ENCODE data around the gene MTA2. TPM values are rescaled to one million over a fixed set of nuclear protein-coding genes. Genes with fewer than 3 reads are reported as not detected.

Gene MTA2
- polyA plus RNA-seq, 2 of the 4 experiments (the other 2 are of a cell fraction) = 21.8 to 85.0 TPM

GRCh38 chr11:62610814-62611704 is 9.4 kb upstream of the MTA2 start (continued):
- TF ChIP-seq E2F6 (IDR thresholded peaks at IDR 0.05; ENCODE audit: borderline replicate concordance, low read depth) (no peak), BCL3 (IDR thresholded peaks at IDR 0.05) (no peak), FOXS1 (CRISPR knock-in tag; IDR thresholded peaks at IDR 0.05) (no peak), RCOR1 (IDR thresholded peaks at IDR 0.05; ENCODE audit: low read depth, low read length) (no peak), ESRRA (IDR thresholded peaks at IDR 0.05; ENCODE audit: borderline replicate concordance, low read length) (no peak)

GRCh38 chr11:62610403-62610802 is 8.7 kb upstream of the MTA2 start:
- CTCF ChIA-PET = interaction anchor here (0.8 to 4.1 kb wide), 14 partner anchors 8 to 231 kb away, joined by 3 to 48 read pairs (median 8); partner anchors contain the start of genes B3GAT3 and MTA2
- DNase-seq (ENCODE audit: low read depth in 1 of 2, low spot score in 1 of 2) = no peak
- no peak for ATAC-seq
- Histone ChIP-seq H3K9me3 (no peaks in the 10 kb centered on the region), H3K4me3 (no peak overlapping the region), H3K4me2 (no peak overlapping the region; the same call in 2 of the 3 replicates), H3K27ac (no peak overlapping the region; a peak in 1 of 6 replicates), H3K4me1 (peaks cover 29% of the 10 kb centered on the region)
- WGBS (ENCODE audit: missing lambda C conversion rate) = 87% methylated on average over 6 of the region's 6 CpGs
- POLR2A ChIA-PET = interaction anchor here (1.0 to 3.7 kb wide), 2 partner anchors 10 to 19 kb away, joined by 4 to 27 read pairs; partner anchors contain the start of gene TUT1
- no peak for FAIRE-seq
- peak; percentile 55 for TF ChIP-seq ZFP36 (IDR thresholded peaks at IDR 0.05; ENCODE audit: borderline replicate concordance, partially characterized antibody)
- no peak for TF ChIP-seq POLR2A (IDR thresholded peaks at IDR 0.05; ENCODE audit: low read length)
- peak; percentile 59; the same call in 1 of the 2 replicates for TF ChIP-seq KDM1A (IDR thresholded peaks at IDR 0.05; ENCODE audit: low read depth)
- TF ChIP-seq HDAC2 (IDR thresholded peaks at IDR 0.05) = no peak

GRCh38 chr11:62608776-62609175 is 7.1 kb upstream of the MTA2 start:
- no peak for DNase-seq (ENCODE audit: low read depth in 1 of 2, low spot score in 1 of 2)
- FAIRE-seq = no peak
- CTCF ChIA-PET = interaction anchor here (0.8 to 2.8 kb wide), 5 partner anchors 8 to 20 kb away, joined by 3 to 15 read pairs (median 7); partner anchors contain the start of genes B3GAT3 and TUT1
- no peak for TF ChIP-seq POLR2A (IDR thresholded peaks at IDR 0.05; ENCODE audit: low read length)
- TF ChIP-seq NR3C1 (IDR thresholded peaks at IDR 0.05) = no peak
- no peak for TF ChIP-seq CBX8 (IDR thresholded peaks at IDR 0.05)
- Histone ChIP-seq H3K4me2 (no peak overlapping the region), H3K27ac (no peak overlapping the region), H3K4me1 (peaks cover 25% of the 10 kb centered on the region), H3K9me3 (no peaks in the 10 kb centered on the region), H3K4me3 (no peak overlapping the region)
- POLR2A ChIA-PET = no interaction called here
- ATAC-seq = no peak
- WGBS (ENCODE audit: missing lambda C conversion rate) = 95% methylated on average over 12 of the region's 12 CpGs

- FAIRE-seq (no peak), ATAC-seq (no peak), DNase-seq (ENCODE audit: low read depth in 1 of 2, low spot score in 1 of 2) (no peak)
- H3K4me1 ChIP-seq = peaks cover 16% of the 10 kb centered on the region
- no peak overlapping the region for H3K4me2 ChIP-seq
- H3K4me3 ChIP-seq = no peak overlapping the region
- TF ChIP-seq SREBF2 (IDR thresholded peaks at IDR 0.05) = no peak
- TF ChIP-seq CHD2 (IDR thresholded peaks at IDR 0.05; ENCODE audit: low read length, partially characterized antibody) = no peak
- TF ChIP-seq FOXS1 (CRISPR knock-in tag; IDR thresholded peaks at IDR 0.05) = no peak
- TF ChIP-seq CHD4 (IDR thresholded peaks at IDR 0.05; ENCODE audit: borderline replicate concordance) = no peak
- no peak for TF ChIP-seq KDM1A (IDR thresholded peaks at IDR 0.05; ENCODE audit: low read depth)
- no peak for TF ChIP-seq HEYL (CRISPR knock-in tag; IDR thresholded peaks at IDR 0.05)
- no peak for TF ChIP-seq CBX2 (IDR thresholded peaks at IDR 0.05; ENCODE audit: borderline replicate concordance, low read depth)
- no peak for TF ChIP-seq SMC3 (IDR thresholded peaks at IDR 0.05)
- no peak for TF ChIP-seq ATOH8 (CRISPR knock-in tag; IDR thresholded peaks at IDR 0.05; ENCODE audit: low read depth)
- TF ChIP-seq GATA3 (IDR thresholded peaks at IDR 0.05; ENCODE audit: borderline replicate concordance) = no peak
- no peak for TF ChIP-seq NR3C1 (IDR thresholded peaks at IDR 0.05)
- no peak for TF ChIP-seq HOXB5 (CRISPR knock-in tag; IDR thresholded peaks at IDR 0.05)
- TF ChIP-seq NFE2L2 (conservative IDR thresholded peaks at IDR 0.05; ENCODE audit: low read length) = no peak
- H3K27ac ChIP-seq = no peak overlapping the region
- ChIA-PET CTCF (interaction anchor here (0.7 to 2.8 kb wide), 5 partner anchors 9 to 65 kb away, joined by 3 to 15 read pairs (median 3); partner anchors contain the start of genes B3GAT3 and TUT1), POLR2A (interaction anchor here (0.6 kb wide), 1 partner anchor 35 kb away, joined by 4 read pairs; no protein-coding TSS in a partner anchor)
- 83% methylated on average over 4 of the region's 4 CpGs for WGBS (ENCODE audit: missing lambda C conversion rate)
- H3K9me3 ChIP-seq = no peaks in the 10 kb centered on the region
Measured at GRCh38 chr11:62607714-62608113, 6.0 kb upstream of the MTA2 start.
